ENCODE data around the gene GTPBP3.

The GTPBP3 gene

GRCh38 chr19:17309198-17309964 is 28.0 kb upstream of the GTPBP3 start, which contains the start of gene DDA1:
Gene DDA1, plus strand, starts transcription at chr19:17309563. Its CDS starts 92 bp downstream, at chr19:17309655.
- peak; percentile 98 for DNase-seq (ENCODE audit: low spot score)

GRCh38 chr19:17309965-17310461 is 27.3 kb upstream of the GTPBP3 start:
- DNase-seq (ENCODE audit: low spot score): no peak

GRCh38 chr19:17311455-17312188 is 25.7 kb upstream of the GTPBP3 start:
- DNase-seq (ENCODE audit: low spot score): no peak

GRCh38 chr19:17312189-17313113 is 24.9 kb upstream of the GTPBP3 start:
- no peak for DNase-seq (ENCODE audit: low spot score)

GRCh38 chr19:17314007-17314593 is 23.3 kb upstream of the GTPBP3 start:
- no peak for DNase-seq (ENCODE audit: low spot score)

- no peak for DNase-seq (ENCODE audit: low spot score)
Observed at GRCh38 chr19:17318966-17319365, 18.4 kb upstream of the GTPBP3 start.

GRCh38 chr19:17319473-17320238 is 17.7 kb upstream of the GTPBP3 start:
- DNase-seq (ENCODE audit: low spot score): no peak

GRCh38 chr19:17320435-17320834 is 16.9 kb upstream of the GTPBP3 start:
- DNase-seq (ENCODE audit: low spot score): no peak

- DNase-seq (ENCODE audit: low spot score): no peak
Observed at GRCh38 chr19:17321655-17322489, 15.5 kb upstream of the GTPBP3 start.

GRCh38 chr19:17322854-17323253 is 14.5 kb upstream of the GTPBP3 start:
- no peak for DNase-seq (ENCODE audit: low spot score)

- no peak for DNase-seq (ENCODE audit: low spot score)
Observed at GRCh38 chr19:17323300-17323963, 13.9 kb upstream of the GTPBP3 start.

GRCh38 chr19:17323964-17324332 is 13.4 kb upstream of the GTPBP3 start:
- no peak for DNase-seq (ENCODE audit: low spot score)

GRCh38 chr19:17324357-17325114 is 12.8 kb upstream of the GTPBP3 start:
- DNase-seq (ENCODE audit: low spot score): no peak

- no peak for DNase-seq (ENCODE audit: low spot score)
Observed at GRCh38 chr19:17325133-17325532, 12.2 kb upstream of the GTPBP3 start.

- no peak for DNase-seq (ENCODE audit: low spot score)
Observed at GRCh38 chr19:17325881-17326594, 11.3 kb upstream of the GTPBP3 start.

GRCh38 chr19:17326595-17326966 is 10.8 kb upstream of the GTPBP3 start:
- no peak for DNase-seq (ENCODE audit: low spot score)

GRCh38 chr19:17327068-17327653 is 10.2 kb upstream of the GTPBP3 start:
- DNase-seq (ENCODE audit: low spot score): no peak
